CD4-positive, alpha-beta T cell treated with Interleukin-6 for 4 hours (primary cell): ENCODE data around the gene IL17RD.

Experiments used
- DNase-seq: peaks from one replicate; pipeline ENCODE4 v3.0.0-alpha.2; 2020; ENCODE audit warnings: mixed read lengths

Gene IL17RD

DNA sequence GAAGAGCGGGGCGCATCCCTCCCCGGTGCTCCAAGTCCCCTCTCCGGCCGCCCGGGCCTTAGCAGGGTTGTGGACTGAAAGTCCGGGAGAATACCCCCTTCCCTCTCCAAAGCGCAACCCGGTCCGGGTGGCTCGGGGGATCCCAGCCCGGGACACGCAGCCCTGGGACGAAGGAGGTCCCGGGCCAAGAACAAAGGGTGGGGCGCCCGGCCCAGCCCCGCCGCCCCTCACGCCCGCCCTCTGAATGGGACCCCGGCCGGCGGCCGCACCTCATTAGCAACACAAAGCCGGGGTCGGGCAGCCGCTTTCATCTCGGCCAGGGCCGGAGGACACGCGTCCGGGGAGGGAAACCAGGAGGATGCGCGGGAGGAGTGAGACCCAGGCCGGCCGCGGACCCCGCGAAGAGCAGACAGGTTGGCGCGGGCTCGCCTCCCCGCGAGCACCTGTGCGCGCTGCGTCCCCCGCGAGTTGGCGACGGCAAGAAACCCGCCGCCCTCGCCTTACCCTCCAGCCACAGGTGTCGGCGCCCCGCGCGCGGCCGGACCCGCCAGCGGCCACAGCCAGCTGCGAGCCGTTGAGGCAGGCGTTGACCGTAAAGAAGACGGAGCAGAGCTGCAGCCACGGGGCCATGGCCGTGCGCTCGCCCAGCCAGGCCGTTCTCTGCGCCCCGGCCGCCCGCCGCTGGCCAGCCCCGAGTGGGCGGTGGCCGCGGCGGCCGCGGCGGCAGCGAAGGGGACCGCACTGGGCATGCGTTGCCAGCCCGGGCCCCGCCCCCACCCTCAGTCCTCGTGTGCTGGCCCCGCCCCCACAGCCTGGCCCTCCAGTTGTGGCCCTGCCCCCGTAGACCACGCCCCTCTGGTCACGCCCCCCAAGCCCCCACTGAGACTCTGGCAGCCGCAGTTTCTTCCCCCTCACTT, at the start of gene IL17RD:
TSS of gene IL17RD (minus strand) at position 697 of the 917 bp plus-strand sequence. CDS start at position 630, 67 bp downstream.
- peak; percentile 66 for DNase-seq

DNA sequence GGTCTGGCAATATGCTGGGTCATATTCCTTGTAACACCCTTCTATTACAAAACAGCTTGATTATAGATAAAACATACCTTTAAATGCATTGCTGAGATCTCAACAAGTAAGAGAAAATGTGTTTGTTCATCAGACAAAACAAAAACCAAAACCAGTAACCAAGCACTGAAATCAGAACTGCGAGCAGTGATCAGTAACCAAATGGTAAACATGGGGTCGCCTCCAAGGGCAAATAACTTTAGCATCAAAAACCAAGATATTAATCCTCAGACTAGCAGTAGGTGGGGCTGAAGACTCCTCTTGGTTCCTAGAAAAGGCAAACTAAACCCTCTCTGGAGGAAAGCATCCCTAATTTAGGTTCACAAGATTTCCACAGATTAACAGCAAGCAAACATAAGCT, 41.3 kb upstream of the IL17RD start:
- DNase-seq: no peak

DNA sequence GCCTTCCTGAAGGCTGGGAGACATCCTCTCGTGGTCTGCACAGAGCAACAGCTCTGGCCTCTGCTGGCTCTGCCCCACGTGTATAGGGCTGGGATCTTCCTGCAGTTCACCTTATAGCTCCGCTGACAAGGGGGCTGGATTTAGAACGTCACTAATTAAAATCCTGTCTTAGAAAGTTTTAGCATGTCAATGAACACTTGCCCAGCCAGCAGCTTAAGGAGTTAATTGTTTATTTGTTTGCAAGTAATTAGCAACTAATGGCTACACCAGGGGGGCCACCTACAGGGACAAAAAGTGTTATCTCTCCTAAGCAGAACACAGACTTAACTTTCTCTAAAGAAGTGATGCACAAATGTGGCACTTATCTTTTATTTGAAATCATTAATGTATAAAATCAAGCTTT, 34.7 kb upstream of the IL17RD start, which contains the start of gene HESX1:
TSS of gene HESX1 (minus strand) at position 84 of the 403 bp plus-strand sequence. CDS start at position 24, 60 bp downstream.
- DNase-seq: no peak

DNA sequence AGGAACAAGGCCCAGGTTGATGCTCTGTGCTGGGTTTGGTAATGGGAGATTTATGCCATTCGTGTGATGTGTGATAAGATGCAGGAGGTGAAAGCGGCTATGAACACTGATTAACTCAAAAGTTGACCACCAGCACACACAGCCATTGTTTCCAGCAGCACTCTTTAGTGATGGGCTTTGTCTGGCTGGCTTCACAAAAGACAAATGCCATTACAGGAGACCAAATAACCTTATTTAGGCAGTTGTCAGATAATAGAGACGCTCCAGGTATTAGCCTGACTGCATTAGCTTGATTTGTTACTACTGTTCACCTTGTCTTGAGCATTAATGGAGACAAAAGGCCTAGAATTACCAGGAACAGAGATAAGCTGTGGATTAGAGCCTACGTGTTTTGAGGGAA, 29.5 kb upstream of the IL17RD start:
- no peak for DNase-seq

DNA sequence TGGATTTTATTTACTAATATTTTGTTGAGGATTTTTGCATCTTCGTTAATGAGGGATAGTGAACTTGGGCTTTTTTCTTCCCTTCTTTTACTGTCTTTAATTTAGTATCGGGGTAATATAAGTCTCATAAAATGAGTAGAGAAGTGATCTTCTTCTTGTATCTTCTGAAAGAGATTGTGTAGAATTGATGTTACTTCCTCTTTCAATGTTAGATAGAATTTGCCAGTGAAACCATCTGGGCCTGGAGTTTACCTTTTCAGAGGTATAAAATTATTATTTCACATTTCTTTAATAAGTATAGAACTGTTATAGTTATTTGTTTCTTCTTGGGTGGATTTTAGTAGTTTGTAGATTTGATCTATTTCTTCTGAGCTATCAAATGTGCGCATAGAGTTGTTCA, 26.9 kb upstream of the IL17RD start:
- DNase-seq: no peak

DNA sequence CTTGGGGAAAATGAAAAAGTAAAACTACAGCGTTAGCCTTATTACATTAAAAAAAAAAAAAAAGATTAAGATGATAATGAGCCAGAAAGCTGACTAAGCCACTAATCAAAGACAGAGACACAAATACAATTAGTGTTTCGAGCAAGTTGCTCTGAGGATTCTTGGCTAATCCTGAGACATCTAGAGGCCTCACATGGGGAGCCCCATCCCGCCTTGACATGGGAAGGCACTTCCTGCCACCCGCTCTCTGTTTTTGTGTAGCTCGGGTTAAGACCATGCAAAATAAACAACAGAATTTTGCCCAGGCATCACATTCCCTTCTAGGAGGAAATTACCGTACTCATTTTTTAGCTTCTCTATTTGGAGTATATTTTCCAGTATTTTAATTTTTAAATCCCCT, 19.4 kb upstream of the IL17RD start:
- DNase-seq: no peak

DNA sequence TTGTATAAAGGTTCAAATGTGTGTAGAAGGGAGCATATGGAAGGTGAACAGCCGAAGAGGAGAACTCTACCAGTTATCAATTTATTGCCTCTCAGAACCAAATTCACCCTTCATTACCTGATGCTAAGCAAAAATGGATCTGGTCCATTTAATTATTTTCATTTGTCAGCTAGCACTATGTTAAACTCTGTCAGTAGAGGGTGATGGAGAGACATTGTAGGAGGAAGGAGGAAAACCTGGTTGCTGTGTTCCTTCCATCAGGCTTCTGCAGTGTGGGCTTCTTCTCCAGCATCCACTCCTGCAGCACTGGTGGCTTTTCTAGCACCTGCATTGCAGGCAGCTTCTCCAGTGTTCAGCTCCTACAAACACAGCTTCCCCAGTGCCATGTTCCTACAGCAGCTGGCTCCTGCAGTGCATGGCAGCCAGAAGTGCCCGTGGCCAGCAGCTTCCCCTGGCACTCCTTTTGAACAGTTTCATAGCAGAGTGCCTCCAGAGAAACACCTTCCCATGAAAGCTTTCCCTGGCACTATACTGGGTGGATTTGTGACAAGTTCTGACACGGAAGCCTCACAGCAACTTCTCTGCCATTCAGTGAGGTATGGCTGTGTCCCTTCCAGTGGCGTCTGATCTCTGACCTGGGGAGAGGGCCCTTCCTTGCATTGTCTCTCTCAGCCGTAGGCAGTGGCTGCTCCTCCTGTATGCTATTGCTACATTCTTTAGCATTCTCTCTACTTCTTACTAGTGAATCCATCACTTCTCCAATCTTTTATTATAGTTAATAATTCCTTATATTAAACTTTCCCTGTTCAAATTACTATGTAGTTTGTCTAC, 14.6 kb upstream of the IL17RD start:
- DNase-seq: no peak

DNA sequence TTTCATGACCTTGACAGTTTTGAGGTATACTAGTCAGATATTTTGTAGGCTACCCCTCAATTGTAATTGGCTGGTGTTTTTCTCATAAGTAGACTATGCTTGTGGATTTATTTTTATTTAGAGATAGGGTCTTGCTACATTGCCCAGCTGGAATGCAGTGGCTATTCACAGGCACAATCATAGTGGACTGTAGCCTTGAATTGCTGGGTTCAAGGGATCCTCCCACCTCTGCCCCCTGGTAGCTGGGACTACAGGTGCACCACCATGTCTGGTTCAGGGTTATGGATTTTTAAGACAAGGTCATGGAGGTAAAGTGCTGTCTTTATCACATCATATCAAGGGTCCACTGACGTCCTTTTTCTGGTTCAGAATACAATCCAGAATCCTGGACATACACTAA, 10.9 kb upstream of the IL17RD start:
- DNase-seq: no peak

DNA sequence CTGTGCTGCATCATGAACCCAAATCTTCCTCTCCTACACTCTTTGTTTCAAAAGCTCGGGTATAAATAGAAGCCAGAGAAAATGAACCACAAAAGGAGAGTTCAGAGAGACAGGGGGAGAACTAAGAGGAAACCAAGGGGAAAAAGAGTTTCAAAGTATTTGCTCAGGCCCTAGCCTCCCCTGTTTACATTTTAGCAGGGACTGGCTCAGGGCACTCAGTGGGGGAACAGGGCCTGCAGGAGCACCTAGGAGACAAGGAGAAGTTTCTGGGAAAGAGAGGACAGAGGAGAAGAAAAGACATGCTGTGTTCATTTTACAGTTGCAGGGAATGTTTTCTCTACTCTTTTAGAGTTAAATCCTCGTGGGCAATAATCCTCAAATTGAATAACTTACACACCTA, 8.5 kb upstream of the IL17RD start:
- no peak for DNase-seq

DNA sequence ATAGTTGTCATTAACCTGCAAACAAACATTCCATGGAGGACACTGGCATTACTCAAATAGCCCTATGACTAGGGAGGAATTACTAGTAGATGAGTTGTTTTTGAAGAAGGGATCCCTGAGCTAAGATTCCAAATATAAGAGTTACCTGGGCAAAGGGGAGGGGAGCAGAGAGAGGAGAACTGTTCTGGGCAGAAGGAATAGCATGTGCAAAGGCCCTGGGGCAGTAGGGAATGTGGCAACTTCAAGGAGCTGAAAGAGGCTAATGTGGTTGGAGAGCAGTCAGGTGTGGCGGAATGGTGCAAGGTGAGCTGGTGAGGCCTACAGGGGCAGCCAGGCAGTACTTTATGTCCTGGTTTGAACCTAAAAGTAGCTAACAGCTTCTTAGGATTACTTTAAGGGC, 5.8 kb upstream of the IL17RD start:
- DNase-seq: no peak

DNA sequence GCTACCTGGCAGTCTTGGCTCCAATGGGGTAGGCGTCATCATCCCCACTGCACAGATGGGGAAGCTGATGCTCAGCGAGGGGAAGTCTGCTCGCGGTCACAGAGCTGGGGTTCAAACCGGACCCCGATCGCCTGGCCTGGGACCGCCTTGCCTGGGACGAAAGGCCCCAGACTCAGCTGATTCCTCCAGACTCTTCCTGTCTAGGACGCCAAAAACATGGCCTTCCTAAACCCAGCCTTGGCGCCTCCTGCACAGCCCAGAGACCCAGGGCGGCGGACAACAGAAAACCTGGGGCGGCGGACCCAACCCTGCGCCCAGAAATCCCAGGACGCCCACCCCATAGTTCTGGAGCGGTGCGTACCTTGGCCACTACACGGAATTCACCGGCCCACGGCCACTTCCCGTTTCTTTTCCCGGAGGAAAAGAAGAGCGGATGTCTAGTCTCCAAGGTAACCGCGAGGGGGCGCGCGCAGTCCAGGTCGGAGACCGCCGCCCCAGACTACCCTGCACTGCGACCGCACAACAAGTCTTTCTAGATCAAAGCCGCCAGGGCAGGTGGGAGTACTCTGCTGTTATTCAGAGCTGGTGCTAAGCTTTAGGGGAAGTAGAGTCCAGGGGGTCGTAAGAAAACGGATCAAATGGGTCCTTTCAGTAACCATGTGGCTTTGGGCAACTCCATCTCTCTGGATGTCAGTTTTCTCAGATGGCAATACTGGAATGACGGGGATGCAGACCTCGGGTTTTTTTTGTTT, 4.9 kb upstream of the IL17RD start:
- DNase-seq: peak; percentile 77

DNA sequence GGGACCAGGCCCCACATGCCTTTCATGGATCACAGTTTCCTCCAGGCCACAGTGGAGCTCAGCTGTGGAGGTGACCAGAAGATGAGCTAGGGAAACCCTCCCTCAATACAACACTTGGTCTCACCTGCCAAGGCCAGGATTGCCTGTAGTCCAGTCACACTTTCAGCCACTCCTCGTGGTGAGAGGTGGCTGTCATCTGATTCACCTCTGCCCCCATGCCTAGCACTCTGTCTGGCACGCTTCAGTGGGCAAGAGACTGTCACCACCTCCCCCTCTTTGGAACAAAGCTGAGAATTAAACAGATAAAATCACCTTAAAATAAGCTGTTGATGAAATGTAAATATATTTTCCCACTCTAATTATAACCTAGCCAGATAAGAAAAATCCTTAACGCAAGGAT, 4.0 kb upstream of the IL17RD start:
- no peak for DNase-seq

DNA sequence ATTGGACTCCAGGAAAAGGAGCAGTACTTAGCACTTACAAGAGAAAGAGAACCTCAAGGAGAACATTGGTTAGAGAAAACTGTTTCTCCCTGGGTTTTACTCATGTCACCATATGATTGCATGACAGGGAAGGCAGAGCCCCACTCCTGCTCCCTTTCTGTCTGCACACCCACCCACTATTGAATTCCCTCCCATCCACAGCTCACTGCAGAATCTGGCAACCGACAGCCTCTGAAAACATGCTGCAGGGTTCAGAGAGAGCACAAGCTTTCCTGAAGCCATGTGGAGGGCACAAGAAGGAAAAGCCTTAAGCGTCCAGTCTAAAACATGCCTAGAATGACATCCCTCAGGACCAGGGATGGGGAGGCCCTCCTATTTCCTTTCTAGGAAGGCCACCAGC, 3.0 kb upstream of the IL17RD start:
- DNase-seq: no peak

DNA sequence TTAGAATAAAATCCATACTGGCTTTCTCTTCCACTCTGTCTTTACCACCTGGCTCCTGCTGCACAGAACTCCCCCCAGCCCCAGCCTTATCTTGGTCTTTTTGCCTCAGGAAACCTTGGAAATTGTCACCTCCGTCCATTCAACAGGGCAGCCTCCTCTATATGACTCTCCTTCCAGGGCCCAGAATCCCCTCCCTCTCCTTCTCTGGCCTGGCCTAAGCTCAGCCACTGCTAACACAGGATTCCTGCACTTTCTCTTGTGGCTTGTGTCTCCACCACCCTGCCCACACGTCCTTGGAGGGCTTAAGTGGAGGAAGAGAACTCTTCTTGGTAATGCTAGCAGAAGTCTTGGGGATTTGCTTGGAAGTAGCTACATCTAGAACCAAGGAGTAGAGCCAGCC, 1.5 kb upstream of the IL17RD start:
- DNase-seq: no peak

DNA sequence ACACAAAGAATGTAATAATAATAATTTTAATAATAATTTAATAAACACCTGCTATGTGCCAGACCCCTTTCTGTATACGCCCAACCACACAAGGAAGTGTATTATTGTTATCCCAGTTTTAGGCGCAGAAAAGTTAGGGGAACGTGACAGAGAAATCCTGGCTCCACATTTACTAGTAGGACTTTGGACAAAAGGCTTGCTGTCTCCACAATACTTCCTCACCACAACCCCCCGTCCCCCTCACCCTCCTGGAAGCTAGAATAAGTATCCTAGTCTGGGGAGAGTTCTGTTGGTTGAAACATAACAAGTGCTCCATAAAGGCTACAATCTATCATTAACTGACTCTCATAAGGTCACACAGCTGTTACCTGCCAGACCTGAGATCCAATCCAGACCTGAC, 488 bp upstream of the IL17RD start:
- no peak for DNase-seq

DNA sequence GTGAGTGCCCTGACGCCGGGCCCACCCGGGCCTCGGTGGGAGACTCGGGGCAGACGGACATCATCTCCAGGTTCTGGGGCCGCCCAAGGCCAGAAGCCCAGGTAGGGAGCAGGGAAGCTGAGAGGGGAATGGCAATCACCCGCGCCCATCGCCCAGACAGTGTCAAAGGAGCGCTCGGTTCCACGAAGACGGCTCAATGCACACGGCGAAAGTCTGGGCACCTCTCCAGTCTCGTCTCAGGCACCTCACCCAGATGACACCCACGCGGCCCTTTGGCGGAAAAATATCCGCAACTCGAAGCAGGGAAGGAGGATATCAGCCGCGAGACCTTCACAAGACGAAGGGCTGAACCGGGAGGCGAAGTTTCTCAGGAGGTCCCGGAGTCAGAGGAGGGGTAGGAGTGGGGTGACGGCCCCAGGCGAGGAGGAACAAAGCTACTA, 916 bp downstream of the IL17RD start:
- peak; percentile 4 for DNase-seq

DNA sequence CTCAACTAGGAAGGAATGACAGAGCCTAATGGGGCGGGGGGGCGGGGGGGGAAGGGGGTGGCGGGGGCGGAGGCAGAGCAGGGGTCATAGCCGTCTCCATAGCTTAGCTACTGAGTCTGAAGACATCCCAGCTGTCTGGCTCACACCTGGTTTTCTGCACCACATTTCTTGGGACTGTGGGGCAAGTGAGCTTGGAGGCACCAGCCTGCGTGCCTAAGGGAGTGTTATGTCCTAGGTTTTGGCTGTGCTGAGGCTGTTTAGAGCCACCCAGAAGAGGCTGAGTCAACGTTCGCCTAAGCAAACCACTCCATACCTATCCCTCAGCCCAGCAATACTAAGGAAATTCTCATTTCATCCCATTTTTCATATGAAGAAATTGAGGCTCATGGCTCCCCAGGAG, 1.4 kb downstream of the IL17RD start:
- no peak for DNase-seq

DNA sequence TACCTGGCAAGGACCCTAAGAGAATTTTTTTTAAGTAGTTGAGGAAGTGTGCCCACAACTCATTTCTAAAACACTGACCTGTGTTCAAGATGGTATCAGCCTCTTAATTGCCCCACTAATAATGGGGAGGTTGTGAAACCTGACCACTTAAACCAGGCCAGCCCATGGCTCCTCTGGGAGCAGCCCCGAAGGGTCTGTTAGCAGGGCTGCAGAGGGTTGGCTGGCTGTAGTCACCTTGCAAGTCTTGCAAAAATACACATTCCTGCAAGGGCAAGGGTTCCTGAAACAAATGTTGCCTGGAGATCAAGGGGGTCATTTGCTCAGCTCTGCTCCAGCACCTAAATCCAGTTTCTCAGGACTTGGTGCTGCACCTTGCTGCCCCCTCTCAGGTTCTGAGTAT, 3.2 kb downstream of the IL17RD start:
- no peak for DNase-seq

DNA sequence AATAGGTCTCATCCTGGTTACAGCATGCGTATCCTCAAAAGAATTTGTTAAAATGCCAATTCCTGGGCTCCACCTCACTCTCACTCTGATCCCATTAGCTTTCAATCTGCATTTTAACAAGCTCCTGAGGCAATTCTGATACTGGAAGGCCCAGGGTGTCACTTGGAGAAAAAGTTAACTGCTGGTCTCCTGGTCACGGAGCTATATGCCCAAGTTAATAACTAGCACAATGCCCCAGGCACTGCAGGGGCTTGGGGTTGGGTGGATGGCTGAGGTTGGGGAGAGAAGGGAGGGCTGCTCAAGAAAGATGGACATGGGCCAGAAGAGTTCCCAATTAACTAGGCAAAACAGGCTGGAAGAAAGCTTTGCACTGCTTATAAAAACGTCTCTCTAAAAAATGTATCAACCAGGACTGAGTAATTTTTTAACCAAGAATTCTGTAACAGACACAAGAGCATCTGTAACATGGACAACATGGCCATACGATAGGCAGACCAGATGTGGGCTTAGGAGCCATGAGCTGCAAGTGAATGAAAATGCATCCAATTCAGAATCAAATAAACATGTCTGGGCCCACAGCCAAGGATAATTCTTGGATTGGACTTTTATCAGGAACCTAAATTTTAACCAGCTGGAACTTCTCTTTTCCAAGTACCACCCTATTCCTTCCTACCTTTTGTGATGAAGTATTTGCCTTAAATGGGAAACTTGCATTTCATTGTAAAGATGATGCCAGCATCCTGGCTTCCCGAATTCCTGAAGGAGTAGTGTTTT, 4.2 kb downstream of the IL17RD start:
- DNase-seq: no peak

DNA sequence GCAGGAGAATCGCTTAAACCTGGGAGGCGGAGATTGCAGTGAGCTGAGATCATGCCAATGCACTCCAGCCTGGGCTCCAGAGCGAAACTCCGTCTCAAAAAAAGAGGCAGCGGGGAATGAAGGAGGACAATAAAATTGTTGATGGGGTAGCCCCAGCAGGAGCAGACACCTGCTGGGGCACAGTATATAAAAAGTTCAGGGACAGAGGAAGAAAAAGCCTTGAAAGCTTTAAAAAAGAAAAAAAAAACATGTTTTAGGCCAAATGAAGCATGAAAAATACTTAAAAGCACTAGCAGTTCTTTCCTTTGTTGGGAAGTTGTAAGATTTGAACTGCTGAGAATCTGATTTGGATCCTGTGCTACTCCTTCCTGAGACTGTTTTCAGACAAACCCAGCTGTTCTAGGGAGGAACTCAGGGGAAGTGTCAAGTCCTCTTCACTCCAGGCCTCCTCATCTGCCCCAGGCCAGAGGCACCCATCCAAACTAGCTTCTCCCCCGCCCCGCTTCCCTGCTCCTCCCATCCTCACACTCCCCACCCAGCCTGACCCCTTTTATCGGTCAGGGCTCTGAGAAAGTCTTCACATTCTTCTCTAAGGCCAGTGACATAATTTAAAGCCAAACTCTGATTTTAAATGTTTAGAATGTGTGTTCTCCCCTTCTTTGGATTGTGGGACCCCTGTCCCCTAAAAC, 4.9 kb downstream of the IL17RD start:
- DNase-seq: no peak
